HepG2 (cell line): ENCODE results near the gene FUT8. TPM values are rescaled to one million over a fixed set of nuclear protein-coding genes. Genes with fewer than 3 reads are reported as not detected.
A peak's percentile ranks its signal among the peaks of the same experiment; 100 is the strongest.

Source experiments
- AHDC1 ChIP-seq: sonication (generic); formaldehyde crosslinking; IDR thresholded peaks from 2 replicates; pipeline ENCODE4 v1.5.1; 2020; ENCODE audit warnings: mild to moderate bottlenecking, missing genetic modification reagents, borderline replicate concordance
- ARID3A ChIP-seq: IDR thresholded peaks from 2 replicates; pipeline ENCODE4 v1.6.1; 2012; ENCODE audit warnings: low read depth, low read length, improper control_type of control experiment
- CENPT ChIP-seq: sonication (generic); formaldehyde crosslinking; IDR thresholded peaks from 2 replicates; pipeline ENCODE4 v1.8.0; 2022; ENCODE audit warnings: low read depth, mild to moderate bottlenecking, moderate library complexity, missing genetic modification reagents
- CHD2 ChIP-seq: IDR thresholded peaks from 2 replicates; pipeline ENCODE4 v1.6.1; 2011; ENCODE audit warnings: low read depth, low read length, improper control_type of control experiment
- EP300 ChIP-seq, 3 experiments: sonication (generic) in 1 of 3; formaldehyde crosslinking in 1 of 3; IDR thresholded peaks; 2 replicates each; pipeline versions ENCODE4 v1.5.1 to v1.6.1; 2011 to 2020; ENCODE audit warnings: low read depth in 2 of 3, low read length in 2 of 3, borderline replicate concordance in 1 of 3, improper control_type of control experiment in 1 of 3, mild to moderate bottlenecking in 1 of 3, missing genetic modification reagents in 1 of 3, moderate library complexity in 1 of 3
- FOXO1 ChIP-seq: sonication (generic); formaldehyde crosslinking; IDR thresholded peaks from 2 replicates; pipeline ENCODE4 v1.4.0; 2020; ENCODE audit warnings: missing genetic modification reagents
- HMGA1 ChIP-seq: sonication (generic); formaldehyde crosslinking; conservative IDR thresholded peaks from 2 replicates; pipeline ENCODE4 v1.4.0; 2020; ENCODE audit warnings: missing genetic modification reagents
- HMGXB4 ChIP-seq, 2 experiments: sonication (generic) in 1 of 2; formaldehyde crosslinking in 1 of 2; IDR thresholded peaks; 2 replicates each; pipeline versions ENCODE4 v1.4.0 to v1.6.1; 2018 to 2020; ENCODE audit warnings: missing genetic modification reagents in 2 of 2, borderline replicate concordance in 1 of 2, low read depth in 1 of 2, mild to moderate bottlenecking in 1 of 2, missing biosample characterization in 1 of 2
- NR0B2 ChIP-seq: sonication (generic); formaldehyde crosslinking; IDR thresholded peaks from 2 replicates; pipeline ENCODE4 v1.4.0; 2020; ENCODE audit warnings: mild to moderate bottlenecking, missing genetic modification reagents
- PRDM10 ChIP-seq: sonication (generic); formaldehyde crosslinking; IDR thresholded peaks from 2 replicates; pipeline ENCODE4 v1.4.0; 2020; ENCODE audit warnings: low read depth, missing genetic modification reagents
- REXO4 ChIP-seq: sonication (generic); formaldehyde crosslinking; IDR thresholded peaks from 2 replicates; pipeline ENCODE4 v1.8.0; 2022; ENCODE audit warnings: missing genetic modification reagents, mild to moderate bottlenecking, borderline replicate concordance
- RFX3 ChIP-seq: IDR thresholded peaks from 2 replicates; pipeline ENCODE4 v1.6.1; 2016; ENCODE audit warnings: missing biosample characterization, missing genetic modification reagents
- ZBTB7B ChIP-seq: sonication (generic); formaldehyde crosslinking; IDR thresholded peaks from 2 replicates; pipeline ENCODE4 v1.4.0; 2020; ENCODE audit warnings: missing genetic modification reagents
- polyA plus RNA-seq, 8 experiments: library from polyadenylated mRNA; depleted of rRNA in 3 of 8; stranded (reverse) in 7 of 8; unstranded in 1 of 8; fragments of >200 nt; fragmentation: Illumina TruSeq in 4 of 8; extraction: Trizol in 4 of 8; gene quantifications; 2 replicates each; pipeline versions ENCODE4 v1.2.1 to v1.2.3, GENCODE V29; 2011 to 2016; ENCODE audit warnings: low read depth in 4 of 8, missing spikeins in 1 of 8, mixed read lengths in 1 of 8; ENCODE audit not compliant: insufficient read depth in 1 of 8
- total RNA-seq, 5 experiments: library from RNA; depleted of rRNA; stranded (reverse); fragments of >200 nt; fragmentation: Illumina TruSeq; extraction: Trizol; gene quantifications; 2 replicates each; pipeline ENCODE4 v1.2.3, GENCODE V29; 2016; ENCODE audit warnings: low read depth in 1 of 5

The FUT8 gene
- total and polyA plus RNA-seq, 2 of the 13 experiments (the other 11 are each of a cell fraction or from before 2014, with no cell fraction given) = 9.3 to 17.5 TPM

- TF ChIP-seq CHD2 (no peak), FOXO1 (CRISPR knock-in tag) (0 out of 2 replicates have a peak, but pooled peaks have one; percentile 12), EP300 (IDR thresholded peaks at IDR 0.05; ENCODE audit: low read depth in 2 of 2, low read length in 2 of 2) (peak in 1 of 2 experiments; percentile 49; a peak in 1 of 4 replicates), EP300 (CRISPR knock-in tag; IDR thresholded peaks at IDR 0.05; ENCODE audit: borderline replicate concordance) (no peak), HMGXB4 (CRISPR knock-in tag; IDR thresholded peaks at IDR 0.05; ENCODE audit: borderline replicate concordance in 1 of 2, low read depth in 1 of 2) (no peak), HMGA1 (CRISPR knock-in tag) (no peak), REXO4 (CRISPR knock-in tag) (no peak), ARID3A (no peak), RFX3 (CRISPR knock-in tag) (no peak), ZBTB7B (CRISPR knock-in tag) (no peak), AHDC1 (CRISPR knock-in tag) (peak; percentile 86; the same call in 1 of the 2 replicates), NR0B2 (CRISPR knock-in tag) (no peak), PRDM10 (peak; percentile 97), CENPT (CRISPR knock-in tag) (no peak)
Measured at GRCh38 chr14:65753061-65753460, 340.5 kb downstream of the FUT8 start (continued).
